Medulla oblongata (tissue), 1 donor: ENCODE results near the gene FUCA1.
"Not testable (repeated sequence)": the region's sequence is repeated elsewhere in the genome, so short reads cannot be mapped to it uniquely, and the experiment has no call there.

Experiments used
- DNase-seq: peaks from one replicate; pipeline ENCODE4 v3.0.0-alpha.2; 2015; ENCODE audit errors: extremely low spot score

Gene FUCA1

DNA sequence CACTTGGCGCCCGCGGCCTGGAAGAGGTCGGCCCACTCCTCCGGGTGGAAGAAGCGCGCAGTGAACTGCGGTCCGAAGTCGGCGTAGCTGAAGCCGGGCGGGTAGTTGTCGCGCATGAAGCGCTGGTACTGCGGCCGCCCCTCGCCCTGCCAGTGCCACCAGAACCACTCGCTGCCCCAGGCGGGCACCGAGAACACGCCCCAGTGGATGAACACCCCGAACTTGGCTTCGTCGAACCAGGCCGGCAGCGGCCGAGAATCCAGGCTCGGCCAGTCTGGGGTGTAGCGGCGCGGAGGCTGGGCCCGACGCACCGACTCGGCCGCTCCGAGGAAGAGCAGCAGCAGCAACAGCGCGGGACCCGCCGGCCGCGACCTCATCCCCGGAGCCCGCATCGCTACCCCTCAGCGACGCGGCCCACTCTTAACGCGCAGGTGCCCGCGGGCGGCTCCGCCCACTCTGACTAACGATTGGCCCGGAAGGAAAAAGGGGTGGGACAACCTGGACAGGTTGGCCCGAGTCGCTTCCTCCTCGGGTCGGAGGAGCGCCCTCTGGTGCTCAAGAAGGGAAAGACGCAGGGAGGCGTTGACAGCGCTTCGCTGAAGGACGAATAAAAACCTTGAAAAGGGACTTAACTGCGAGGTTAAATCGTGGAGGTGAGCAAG, at the start of gene FUCA1:
FUCA1 (minus strand) TSS at position 396 of the 662 bp plus-strand sequence; CDS start at position 392, 4 bp downstream.
- DNase-seq, result peak; percentile 98

DNA sequence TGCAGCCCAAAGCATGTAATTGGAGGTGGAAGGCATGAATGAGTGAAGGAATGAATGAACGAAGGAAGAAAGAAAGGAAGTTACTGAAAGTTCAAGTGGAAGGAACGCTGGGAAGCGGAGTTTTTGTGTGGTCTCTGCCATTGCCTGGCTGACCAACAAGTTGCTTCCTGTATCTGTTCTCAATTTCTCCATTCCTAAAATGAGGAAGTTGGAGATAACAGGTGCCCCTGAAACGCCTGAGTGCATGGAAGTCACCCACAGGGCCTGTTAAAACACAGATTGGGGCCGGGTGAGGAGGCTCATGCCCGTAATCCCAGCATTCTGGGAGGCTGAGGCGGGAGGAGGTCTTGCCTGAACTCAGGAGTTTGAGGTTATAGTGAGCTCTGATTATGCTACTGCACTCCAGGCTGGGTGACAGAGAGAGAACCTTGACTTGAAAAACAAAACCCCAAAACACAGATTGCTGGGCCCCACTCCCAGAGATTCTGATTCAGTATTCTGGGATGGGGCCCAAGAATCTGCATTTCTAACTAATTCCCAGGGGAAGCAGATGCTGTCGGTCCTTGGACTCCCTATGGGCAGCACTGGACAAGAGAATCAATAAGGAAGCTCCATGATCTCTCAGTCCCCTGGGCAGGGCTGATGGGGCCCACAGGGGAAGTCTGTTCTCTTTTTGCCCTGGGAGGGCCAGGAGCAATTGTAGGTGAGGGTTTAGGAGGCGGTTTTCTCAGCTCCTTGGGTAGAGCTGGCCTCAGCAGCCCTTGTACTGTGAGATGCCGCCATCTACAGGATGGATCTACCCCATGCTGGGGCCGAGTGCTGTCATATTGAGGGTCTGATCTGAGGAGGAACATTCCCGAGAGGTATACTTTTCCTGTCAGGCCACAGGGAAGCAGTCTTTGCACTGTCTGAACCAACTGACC, 48.4 kb upstream of the FUCA1 start:
- DNase-seq, result peak; percentile 62

DNA sequence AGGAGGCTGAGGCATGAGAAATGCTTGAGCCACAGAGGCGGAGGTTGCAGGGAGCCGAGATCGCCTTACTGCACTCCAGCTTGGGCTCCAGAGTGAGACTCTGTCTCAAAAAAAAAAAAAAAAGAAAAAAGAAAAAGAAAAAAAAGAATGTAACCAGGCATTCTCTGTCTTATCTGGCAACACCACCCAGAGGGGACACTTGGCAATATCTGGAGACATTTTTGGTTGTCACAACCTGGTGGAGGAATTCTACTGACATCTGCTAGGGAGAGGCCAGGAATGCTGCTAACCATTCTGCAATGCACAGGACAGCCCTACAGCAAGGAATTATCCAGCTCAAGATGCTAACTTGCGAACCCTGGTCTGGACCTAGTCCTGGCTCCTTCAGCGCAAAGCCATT, 47.4 kb upstream of the FUCA1 start:
- no peak for DNase-seq

DNA sequence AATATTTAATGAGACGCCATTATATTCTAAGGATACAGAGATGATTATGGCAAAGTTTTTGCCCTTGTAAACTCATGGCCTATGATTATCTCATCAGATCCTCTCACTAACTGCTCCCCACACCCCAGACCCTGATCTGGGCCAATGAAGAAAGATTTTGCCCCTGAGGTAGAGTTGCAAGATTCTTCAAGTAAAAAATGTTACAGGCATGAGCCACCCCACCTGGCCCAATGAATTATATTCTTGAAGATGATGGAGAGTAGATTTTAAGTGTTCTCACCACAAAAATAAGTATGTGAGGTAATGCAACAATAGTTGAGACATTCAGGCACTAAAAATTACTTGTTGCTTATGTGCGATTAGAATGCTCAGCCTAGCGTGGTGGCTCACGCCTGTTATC, 46.8 kb upstream of the FUCA1 start:
- DNase-seq, result no peak

DNA sequence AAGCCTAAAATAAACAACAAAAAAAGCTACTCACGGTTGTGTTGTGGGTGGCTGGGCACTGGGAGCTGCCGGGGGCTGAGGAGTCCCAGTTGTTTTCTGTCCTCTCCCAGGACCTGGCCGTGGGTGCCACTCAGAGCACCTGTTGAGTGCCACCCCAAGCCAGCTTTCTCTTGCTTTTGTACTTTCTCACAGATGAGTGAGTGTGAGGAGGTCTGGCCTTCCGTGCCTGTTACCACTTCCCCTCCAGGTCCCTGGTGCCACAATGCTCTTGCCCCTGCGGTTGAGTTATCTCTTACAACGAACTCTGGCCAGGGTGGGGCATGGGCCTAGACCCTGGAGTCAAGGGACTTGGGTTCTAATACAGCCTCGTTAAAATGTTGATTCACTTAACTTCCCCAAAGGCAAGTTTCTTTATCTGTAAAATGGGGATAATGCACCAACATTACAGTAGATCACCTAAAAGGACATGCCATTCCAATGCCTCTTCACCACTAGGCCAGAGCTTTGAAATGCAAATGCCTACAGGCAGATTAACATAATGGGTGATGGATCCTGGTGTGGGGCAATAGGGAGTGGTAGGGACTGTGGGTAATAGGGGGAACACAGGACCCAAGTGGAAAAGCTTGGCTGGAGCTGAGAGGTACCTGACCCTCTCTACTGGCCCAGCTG, 45.3 kb upstream of the FUCA1 start, which contains the start of gene CNR2:
CNR2 (minus strand) TSS at position 151 of the 669 bp plus-strand sequence. CDS start 37,745 bp downstream, outside the sequence.
- no peak for DNase-seq

DNA sequence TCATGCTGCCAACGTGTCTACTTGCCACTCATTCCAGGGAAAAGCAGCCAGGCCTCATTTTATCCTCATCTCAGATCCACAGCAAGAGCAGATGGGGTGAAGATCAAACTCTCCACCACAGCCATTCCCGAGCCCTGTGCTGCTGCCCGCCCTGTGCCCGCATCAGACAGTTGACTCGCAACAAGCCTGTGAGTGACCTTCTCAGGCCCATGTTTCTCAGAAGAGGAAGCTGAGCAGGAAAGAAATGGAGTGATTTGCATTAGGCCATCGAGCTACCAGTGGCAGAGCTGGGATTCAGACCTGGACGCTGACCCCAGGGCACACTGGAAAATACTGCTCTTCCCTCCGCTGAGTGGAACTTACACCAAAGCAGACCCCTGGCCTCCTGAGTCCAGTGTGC, 43.8 kb upstream of the FUCA1 start:
- DNase-seq, result no peak

DNA sequence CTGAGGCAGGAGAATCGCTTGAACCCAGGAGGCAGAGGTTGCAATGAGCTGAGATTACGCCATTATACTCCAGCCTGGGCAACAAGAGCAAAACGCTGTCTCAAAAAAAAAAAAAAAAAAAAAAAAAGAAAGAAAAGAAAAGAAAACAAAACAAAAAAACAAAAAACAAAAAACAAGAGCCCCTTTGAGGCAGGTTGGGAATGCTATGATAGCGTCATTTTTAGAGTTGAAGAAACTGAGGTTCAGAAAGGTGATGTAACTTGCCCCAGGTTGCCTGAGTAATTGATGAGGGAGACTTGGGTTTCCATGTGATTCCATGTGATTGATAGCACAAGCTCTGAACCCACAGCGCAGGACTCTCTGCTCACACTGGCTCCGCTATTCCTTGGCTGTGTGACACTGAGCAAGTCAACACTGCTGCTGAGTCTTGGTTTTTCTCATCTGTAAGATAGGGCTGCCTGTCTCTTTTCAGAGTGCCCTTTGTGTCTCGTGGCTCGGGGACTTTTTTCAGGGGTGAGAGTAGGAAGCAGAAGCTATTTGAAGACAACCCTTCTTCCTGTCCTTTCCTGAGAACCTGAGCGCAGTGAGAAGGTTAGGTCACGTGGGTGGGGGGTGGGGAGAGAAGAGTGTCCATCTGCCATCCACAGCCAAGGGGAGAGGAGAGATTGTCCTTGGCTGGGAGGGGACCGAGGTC, 42.6 kb upstream of the FUCA1 start:
- DNase-seq, result no peak

DNA sequence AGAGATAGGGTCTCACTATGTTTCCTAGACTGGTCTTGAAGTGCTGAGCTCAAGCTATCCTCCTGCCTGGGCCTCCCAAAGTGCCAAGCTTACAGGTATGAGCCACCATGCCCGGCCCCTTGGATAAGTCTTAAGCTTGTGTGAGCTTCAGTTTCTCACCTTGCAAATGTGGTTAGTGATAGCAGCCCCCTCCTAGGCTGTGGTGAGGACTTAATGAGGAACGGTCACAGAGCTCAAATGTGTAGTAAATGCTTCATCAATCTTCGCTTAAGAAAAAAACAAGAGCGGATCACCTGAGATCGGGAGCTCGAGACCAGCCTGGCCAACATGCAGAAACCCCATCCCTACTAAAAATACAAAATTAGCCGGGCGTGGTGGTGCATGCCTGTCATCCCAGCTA, 42.1 kb upstream of the FUCA1 start:
- DNase-seq, result no peak

DNA sequence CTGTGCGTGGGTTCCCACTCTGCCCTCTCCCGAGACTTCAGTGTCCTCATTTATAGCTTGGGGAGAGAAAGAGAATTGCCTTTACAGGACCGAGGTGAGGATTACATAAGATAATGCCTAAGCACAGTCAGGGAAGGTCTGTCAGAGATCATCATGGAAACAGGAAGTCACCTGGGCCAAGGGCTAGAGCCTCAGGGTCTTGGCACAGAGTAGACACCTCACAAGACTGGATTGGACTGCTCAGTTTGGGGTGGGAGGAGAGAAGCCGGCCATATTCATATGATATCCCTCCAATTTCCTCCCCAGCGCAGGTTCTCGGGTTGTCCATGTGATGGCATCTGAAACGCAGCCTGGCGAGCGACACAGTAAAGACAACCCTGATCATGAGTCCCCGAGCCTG, 41.3 kb upstream of the FUCA1 start:
- DNase-seq, result no peak

DNA sequence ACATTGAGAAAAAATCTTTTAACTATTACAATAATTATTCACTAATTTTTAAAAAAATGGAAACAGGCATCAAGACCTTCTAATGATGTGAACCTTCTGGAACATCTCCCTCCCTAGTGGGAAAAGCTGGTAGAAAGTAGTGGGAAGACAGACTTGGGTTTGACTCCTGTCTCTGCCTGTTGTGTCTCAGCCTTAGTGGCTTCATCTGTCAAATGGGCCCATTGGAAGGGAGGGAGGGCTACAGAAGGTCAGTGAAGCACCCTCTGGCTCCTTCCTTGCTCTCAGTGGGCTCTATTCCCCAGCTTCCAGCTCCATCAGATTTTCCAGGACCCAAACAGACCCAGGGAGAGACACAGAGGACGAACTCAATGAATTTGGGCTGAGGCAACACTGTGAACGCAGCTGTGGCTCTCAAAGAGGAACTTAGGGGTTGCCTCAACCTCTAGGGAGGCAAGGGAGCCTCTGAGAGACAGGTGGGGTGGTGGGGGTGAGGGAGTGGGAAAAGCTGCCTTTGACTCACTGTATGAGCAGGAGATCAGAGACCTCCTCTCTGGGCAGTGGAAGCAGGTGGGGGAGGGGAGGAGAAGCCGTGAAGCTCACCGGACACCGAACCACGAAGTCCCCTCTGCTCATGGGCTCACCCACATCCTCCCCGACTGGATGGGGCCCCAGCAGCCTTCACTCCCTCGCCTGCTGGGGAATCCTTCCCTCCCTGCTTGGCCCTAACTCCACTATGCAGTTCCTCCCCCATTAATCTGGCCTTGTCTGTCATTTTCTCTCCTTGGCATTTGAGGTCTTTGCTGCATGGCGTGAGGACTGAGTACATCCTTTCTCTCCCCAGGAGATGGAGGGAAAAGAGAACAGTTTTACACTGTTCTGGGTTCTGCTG, 40.6 kb upstream of the FUCA1 start:
- no peak for DNase-seq

DNA sequence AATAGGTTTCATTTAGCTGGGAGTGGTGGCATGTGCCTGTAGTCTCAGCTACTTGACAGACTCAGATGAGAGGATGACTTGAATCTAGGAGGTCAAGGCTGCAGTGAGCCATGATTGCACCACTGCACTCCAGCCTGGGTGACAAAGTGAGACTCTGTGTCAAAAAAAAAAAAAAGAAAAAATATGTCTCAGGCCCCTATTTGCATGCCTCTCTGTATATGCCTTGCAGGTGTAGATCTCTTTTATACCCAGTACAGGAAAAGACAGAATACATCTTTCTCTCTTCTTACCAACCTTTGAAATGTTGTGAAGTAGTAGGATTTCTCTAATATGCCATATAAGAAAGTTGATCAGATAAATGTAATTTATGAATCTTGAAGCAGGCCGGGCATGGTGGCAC, 38.6 kb upstream of the FUCA1 start:
- no peak for DNase-seq

DNA sequence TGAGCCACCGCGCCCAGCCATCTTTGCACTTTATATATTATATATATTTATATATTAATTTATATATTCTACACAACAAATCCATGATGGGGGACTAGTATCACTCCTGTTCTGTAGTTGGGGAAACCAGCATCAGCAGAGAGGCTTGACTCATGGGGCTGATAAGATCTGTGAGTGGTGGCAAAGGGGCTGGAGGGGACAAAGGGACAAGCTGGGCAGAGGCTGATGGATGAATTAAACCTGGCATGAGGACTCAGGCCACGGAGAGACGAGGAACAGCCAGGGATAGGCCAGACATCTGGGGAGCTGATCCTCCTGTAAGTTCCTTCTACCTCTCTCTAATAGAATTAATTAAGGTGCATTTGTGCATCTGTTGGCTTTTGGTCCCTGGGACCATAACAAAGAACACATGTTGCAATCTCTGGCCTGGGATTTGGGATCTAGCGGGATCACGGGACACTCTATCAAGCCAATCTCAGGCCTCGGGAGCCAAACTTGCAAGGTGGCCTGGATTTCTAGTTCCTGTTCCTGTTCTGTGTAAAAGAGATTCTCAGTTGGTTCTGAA, 37.5 kb upstream of the FUCA1 start:
- no peak for DNase-seq

DNA sequence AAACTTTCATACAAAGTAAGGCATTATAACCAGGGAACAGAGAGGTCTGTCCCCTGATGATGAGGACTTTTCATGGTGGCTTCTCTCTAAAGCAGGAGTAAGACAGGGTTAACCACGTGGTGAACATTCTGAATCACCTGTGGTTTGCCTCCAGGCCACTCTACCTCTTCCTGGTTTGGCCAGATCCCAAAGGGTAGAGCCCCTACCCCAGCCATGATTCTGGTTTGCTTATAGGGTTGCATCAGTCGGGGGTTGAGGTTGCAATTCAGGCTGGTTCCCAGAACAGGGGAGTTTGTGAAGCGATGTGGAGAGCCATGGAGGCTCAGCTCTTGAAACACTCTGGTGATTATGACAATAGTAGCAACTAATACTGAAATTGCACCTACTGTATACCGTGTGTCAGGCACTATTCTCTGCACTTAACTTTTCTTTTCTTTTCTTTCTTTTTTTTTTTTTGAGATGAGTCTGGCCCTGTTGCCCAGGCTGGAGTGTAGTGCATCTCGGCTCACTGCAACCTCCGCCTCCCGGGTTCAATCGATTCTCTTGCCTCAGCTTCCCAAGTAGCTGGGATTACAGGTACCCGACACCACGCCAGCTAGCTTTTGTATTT, 36.8 kb upstream of the FUCA1 start:
- no peak for DNase-seq

DNA sequence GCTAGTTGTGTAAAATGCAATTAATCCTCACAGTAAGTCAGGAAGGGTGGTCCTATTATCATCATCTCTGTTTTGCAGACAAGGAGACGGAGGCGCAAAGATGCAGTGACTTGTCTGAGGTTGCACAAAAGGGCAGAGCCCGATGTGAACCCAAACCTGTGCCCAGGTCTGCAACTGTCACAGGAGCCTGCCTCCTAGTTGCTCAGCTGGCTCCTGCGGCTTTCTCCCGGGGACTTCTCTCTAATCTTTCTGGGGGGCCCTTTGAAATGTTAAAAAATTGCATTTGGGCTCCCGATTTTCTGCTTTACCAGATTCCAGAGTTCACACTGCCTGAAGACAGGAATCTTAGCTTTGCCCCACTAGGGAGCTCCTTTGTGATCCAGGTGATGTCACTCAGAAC, 35.7 kb upstream of the FUCA1 start:
- DNase-seq, result no peak

DNA sequence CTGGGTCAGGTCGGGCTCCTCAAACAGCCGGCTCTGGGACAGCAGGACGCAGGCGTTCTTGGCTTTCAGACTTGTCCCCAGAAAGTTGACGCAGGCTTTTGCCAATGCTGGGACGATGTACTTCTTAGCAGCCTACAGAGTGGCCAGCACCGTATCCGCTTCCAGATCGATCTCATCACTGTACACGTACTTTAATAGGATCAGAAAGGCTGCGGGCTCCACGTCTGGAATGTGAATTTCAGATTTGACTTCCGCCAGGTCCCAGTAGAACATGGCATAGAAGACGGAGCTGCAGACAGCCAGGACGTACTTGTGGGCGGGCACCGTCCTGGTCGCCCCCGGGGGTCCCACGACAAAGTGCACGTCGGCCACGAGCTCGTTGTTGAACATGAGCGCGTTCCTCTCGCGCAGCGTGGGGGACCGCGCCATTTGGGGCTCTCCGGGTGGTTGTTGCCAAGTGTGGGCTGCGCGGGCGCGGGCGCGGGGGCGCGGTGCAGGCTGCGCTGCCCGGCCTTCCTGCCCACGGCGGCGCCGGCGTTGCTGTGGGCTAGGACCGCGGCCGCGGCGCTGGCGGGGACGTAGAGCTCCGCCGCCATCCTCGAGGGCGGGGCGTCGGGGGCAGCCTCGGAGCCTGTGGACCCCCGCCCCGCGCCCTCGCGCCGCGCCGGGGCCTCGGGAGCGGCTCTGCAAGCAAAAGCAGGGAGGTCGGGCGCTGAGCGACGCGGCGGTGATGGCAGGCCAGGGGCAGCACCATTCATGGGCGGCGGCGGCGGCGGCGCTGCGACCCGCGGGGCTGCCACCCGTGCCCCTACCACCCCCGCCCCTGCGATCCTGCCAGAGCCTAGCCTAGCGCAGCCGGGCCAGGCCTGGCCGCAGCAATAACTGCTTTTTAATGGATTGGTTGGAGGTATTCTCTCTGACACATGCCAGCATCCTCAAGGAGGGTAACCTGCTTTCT, 34.5 kb upstream of the FUCA1 start:
- DNase-seq, result no peak

DNA sequence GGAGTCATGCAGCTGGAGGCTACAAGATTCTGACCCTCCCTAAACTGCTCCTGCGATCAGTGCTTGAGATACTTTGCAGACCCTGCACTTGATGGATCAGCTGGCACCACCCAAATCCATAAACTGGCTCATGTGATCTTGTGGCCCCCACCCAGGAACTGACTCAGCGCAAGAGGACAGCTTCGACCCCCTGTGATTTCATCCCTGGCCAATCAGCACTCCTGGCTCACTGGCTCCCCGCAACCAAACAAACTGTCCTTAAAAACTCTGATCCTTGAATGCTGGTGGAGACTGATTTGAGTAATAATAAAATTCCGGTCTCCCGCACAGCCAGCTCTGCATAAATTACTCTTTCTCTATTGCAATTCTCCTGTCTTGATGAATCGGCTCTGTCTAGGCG, 31.9 kb upstream of the FUCA1 start:
- DNase-seq, result not testable (repeated sequence)

DNA sequence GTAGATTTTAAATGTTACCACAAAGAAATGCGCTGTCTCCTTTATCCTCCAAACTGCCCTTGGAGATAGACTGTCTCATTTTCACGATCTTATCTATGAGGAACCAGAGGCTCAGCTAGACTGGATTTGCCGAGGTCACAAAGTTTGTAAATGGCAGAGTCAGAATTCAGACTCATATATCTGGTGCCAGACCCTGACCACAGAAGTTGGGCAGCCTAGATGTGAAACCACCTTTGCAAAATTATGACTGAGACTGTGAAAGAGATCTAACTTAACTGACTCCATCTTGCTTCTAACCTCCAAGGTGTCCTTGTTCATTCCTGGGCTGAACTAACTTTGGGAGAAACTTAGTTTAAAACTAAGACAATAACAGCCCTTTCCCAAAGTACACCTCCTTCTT, 31.0 kb upstream of the FUCA1 start:
- no peak for DNase-seq

DNA sequence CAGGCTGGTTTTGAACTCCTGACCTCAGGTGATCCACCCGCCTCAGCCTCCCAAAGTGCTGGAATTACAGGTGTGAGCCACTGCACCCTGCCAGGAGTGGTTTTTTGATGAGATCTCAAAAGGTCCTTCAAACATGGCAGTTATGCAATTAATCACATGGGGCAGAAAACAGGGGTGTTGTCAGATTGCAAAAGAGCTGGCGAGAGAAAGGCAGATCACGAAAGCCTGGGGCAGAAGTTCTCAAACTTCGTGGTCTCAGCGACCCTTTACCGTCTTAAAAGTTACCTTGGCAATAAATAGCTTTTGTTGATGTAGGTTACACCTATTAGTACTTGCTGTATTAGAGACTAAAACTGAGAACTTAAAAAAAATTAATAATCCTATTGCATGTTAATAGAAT, 29.0 kb upstream of the FUCA1 start:
- no peak for DNase-seq

DNA sequence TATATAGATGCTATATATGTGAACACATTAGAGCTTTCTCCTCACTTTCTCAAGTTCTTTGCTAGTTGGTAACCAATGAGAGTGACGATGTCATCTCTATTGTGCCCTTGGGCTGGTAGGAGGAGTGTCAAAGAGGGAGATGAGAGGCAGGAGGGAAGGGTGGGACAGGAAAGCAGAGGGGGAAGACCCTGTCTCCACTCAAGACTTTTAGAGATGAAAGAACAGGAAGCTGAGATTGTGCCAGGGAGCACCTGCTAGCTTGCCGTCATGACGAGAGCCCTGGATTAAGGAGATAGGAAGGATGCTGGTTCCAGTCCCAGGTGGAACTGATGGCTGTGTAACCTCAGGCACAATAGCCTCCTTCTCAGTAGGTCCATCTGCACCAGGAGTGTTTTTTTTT, 28.4 kb upstream of the FUCA1 start:
- no peak for DNase-seq
